Liver (tissue), 9 donors: Measurements from ENCODE around the gene TAF5L. TPM values are rescaled to one million over a fixed set of nuclear protein-coding genes. Genes with fewer than 3 reads are reported as not detected.
A peak's percentile ranks its signal among the peaks of the same experiment; 100 is the strongest.

Experiments
- DNase-seq: peaks from one replicate; pipeline ENCODE4 v3.0.0-alpha.2; 2017; ENCODE audit warnings: low spot score
- H3K27ac ChIP-seq, 2 donors: one replicate each; pipeline ENCODE4 v1.7.0; 2013; ENCODE audit warnings: inconsistent platforms in 2 of 2, low read length in 2 of 2, control low read depth in 1 of 2, low read depth in 1 of 2, mild to moderate bottlenecking in 1 of 2
- H3K27me3 ChIP-seq, 4 donors: one replicate each; pipeline versions ENCODE4 v1.6.1 to v1.7.0; 2013; ENCODE audit warnings: low read length in 3 of 4, inconsistent platforms in 1 of 4, mild to moderate bottlenecking in 1 of 4, moderate library complexity in 1 of 4; ENCODE audit not compliant: control insufficient read depth in 4 of 4, insufficient read depth in 4 of 4
- H3K36me3 ChIP-seq, 4 donors: one replicate each; pipeline versions ENCODE4 v1.6.1 to v1.7.0; 2013; ENCODE audit warnings: low read length in 3 of 4, mild to moderate bottlenecking in 3 of 4, low read depth in 1 of 4, moderate library complexity in 1 of 4; ENCODE audit not compliant: control insufficient read depth in 4 of 4, insufficient read depth in 3 of 4
- H3K4me1 ChIP-seq, 4 donors: one replicate each; pipeline versions ENCODE4 v1.6.1 to v1.7.0; 2013; ENCODE audit warnings: low read length in 3 of 4, mild to moderate bottlenecking in 3 of 4, moderate library complexity in 1 of 4; ENCODE audit not compliant: control insufficient read depth in 4 of 4, insufficient read depth in 4 of 4
- H3K4me3 ChIP-seq, 3 donors: one replicate each; pipeline versions ENCODE4 v1.6.1 to v1.7.0; 2013; ENCODE audit warnings: low read length in 3 of 3, control low read depth in 1 of 3, low read depth in 1 of 3, mild to moderate bottlenecking in 1 of 3
- H3K9ac ChIP-seq, 2 donors: one replicate each; pipeline ENCODE4 v1.7.0; 2013; ENCODE audit warnings: low read length in 2 of 2, mild to moderate bottlenecking in 2 of 2, moderate library complexity in 2 of 2, control low read depth in 1 of 2, low read depth in 1 of 2
- H3K9me3 ChIP-seq, 4 donors: one replicate each; pipeline versions ENCODE4 v1.6.1 to v1.7.0; 2013; ENCODE audit warnings: low read length in 3 of 4; ENCODE audit not compliant: control insufficient read depth in 4 of 4
- EGR1 ChIP-seq, 2 donors: IDR thresholded peaks; 2 replicates each; pipeline ENCODE4 v1.6.1; 2016 to 2018; ENCODE audit warnings: antibody characterized with exemption in 2 of 2, low read depth in 2 of 2
- FOXA1 ChIP-seq: IDR thresholded peaks from 2 replicates; pipeline ENCODE4 v1.6.1; 2016; ENCODE audit warnings: antibody characterized with exemption
- FOXA2 ChIP-seq: IDR thresholded peaks from 2 replicates; pipeline ENCODE4 v1.6.1; 2016; ENCODE audit warnings: antibody characterized with exemption
- GABPA ChIP-seq, 2 donors: IDR thresholded peaks in 1 of 2; conservative IDR thresholded peaks in 1 of 2; 2 replicates each; pipeline ENCODE4 v1.6.1; 2016; ENCODE audit warnings: antibody characterized with exemption in 2 of 2, mild to moderate bottlenecking in 1 of 2, moderate library complexity in 1 of 2
- HNF4A ChIP-seq, 2 donors: conservative IDR thresholded peaks; 2 replicates each; pipeline ENCODE4 v1.6.1; 2016; ENCODE audit warnings: antibody characterized with exemption in 2 of 2, mild to moderate bottlenecking in 2 of 2
- HNF4G ChIP-seq: IDR thresholded peaks from 2 replicates; pipeline ENCODE4 v1.6.1; 2016; ENCODE audit warnings: antibody characterized with exemption
- JUND ChIP-seq, 2 donors: IDR thresholded peaks; 2 replicates each; pipeline ENCODE4 v1.6.1; 2016; ENCODE audit warnings: antibody characterized with exemption in 2 of 2
- NR2F2 ChIP-seq: IDR thresholded peaks from 2 replicates; pipeline ENCODE4 v1.6.1; 2016; ENCODE audit warnings: antibody characterized with exemption
- RAD21 ChIP-seq, 2 donors: IDR thresholded peaks; 2 replicates each; pipeline ENCODE4 v1.6.1; 2016; ENCODE audit warnings: antibody characterized with exemption in 2 of 2, mild to moderate bottlenecking in 2 of 2
- RXRA ChIP-seq, 2 donors: IDR thresholded peaks; 2 replicates each; pipeline ENCODE4 v1.6.1; 2017 to 2018; ENCODE audit warnings: antibody characterized with exemption in 2 of 2, mild to moderate bottlenecking in 1 of 2
- SP1 ChIP-seq: IDR thresholded peaks from 2 replicates; pipeline ENCODE4 v1.6.1; 2018; ENCODE audit warnings: antibody characterized with exemption, mild to moderate bottlenecking
- TAF1 ChIP-seq: conservative IDR thresholded peaks from 2 replicates; pipeline ENCODE4 v1.6.1; 2016; ENCODE audit warnings: antibody characterized with exemption, mild to moderate bottlenecking
- YY1 ChIP-seq: IDR thresholded peaks from 2 replicates; pipeline ENCODE4 v1.6.1; 2016; ENCODE audit warnings: antibody characterized with exemption, mild to moderate bottlenecking
- WGBS: extraction: QIAGEN DNeasy Blood & Tissue Kit; methylation state at CpG from one replicate; pipeline ENCODE4 v1.1.7; 2013; 5-methylcytosine and 5-hydroxymethylcytosine counted together
- polyA plus RNA-seq, 2 donors: library from polyadenylated mRNA; stranded (reverse) in 1 of 2; unstranded in 1 of 2; fragments of 200-250 nt in 1 of 2; fragments of >200 nt in 1 of 2; fragmentation: Nextera tagmentation in 1 of 2; extraction: Ambion mirVana in 1 of 2; gene quantifications; one replicate each; pipeline versions ENCODE4 v1.2.1 to v1.2.3, GENCODE V29; 2013 to 2015
- total RNA-seq, 2 donors: library from RNA; depleted of rRNA; stranded (reverse); fragments of >200 nt; gene quantifications; one replicate each; pipeline ENCODE4 v1.2.3, GENCODE V29; 2014
- TF ChIP-seq, protein P1 (sequence below): IDR thresholded peaks from 2 replicates; pipeline ENCODE4 v1.6.1; 2016; ENCODE audit warnings: antibody characterized with exemption
- TF ChIP-seq, protein P2 (sequence below): IDR thresholded peaks from 2 replicates; pipeline ENCODE4 v1.6.1; 2016; ENCODE audit warnings: antibody characterized with exemption
- TF ChIP-seq, protein P3 (sequence below): IDR thresholded peaks from 2 replicates; pipeline ENCODE4 v1.6.1; 2016; ENCODE audit warnings: antibody characterized with exemption, mild to moderate bottlenecking
- TF ChIP-seq, protein P4 (sequence below): IDR thresholded peaks from 2 replicates; pipeline ENCODE4 v1.6.1; 2016; ENCODE audit warnings: antibody characterized with exemption
- TF ChIP-seq, protein P5 (sequence below): fragments of 150-350 bp; IDR thresholded peaks from 2 replicates; pipeline ENCODE4 v1.5.1; 2017; ENCODE audit warnings: improper control_type of control experiment, low read depth, low read length; ENCODE audit not compliant: missing input control
- donor health status: healthy.
- donor health status: healthy.
- donor health status: healthy.
- donor health status: healthy.
- donor health status: healthy.

Gene TAF5L
- total and polyA plus RNA-seq, 4 donors, result 1.8 to 16.2 (median 10.4) TPM

DNA sequence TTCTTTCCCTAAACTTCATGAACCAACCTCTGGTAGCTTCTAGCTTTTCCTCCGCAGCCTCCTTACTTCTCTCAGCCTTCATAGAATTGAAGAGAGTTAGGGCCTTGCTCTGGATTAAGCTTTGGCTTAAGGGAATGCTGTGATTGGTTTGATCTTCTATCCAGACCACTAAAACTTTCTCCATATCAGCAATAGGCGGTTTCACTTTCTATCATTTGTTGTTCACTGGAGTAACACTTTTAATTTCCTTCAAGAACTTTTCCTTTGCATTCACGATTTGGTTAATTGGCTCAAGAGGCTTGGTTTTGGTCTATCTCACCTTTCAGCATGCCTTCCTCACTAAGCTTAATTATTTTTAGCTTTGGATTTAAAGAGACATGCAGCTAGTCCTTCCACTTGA is 5.2 kb upstream of the TAF5L start:
- Histone ChIP-seq H3K9ac (no peak overlapping the region), H3K27ac (no peak overlapping the region)

DNA sequence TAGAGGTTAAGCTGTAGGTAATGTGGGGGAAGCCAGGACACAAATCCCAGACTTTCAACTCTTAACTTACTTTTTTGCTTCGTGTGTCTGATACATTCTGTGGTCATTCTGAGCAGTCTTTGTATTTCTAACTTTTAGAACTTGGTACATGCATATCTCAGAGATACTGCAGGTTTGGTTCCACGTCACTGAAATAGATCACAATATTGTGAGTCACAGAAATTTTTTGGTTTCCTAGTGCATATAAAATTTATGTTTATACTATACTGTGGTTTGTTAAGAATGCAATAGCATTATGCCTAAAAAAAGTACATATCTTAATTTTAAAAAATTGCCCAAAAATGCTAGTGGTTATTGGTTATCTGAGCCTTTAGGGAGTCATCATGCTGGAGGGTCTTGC is 3.3 kb upstream of the TAF5L start:
- TF ChIP-seq FOXA1 (no peak), HNF4G (no peak)
- Histone ChIP-seq H3K9ac (no peak overlapping the region), H3K9me3 (no peaks in the 10 kb centered on the region), H3K27me3 (no peaks in the 10 kb centered on the region), H3K4me3 (no peak overlapping the region), H3K36me3 (peaks cover 0 to 1% (median 0%) of the 10 kb centered on the region in 4 donors), H3K4me1 (peaks cover 2 to 23% (median 19%) of the 10 kb centered on the region in 4 donors), H3K27ac (no peak overlapping the region)
- 93% methylated on average over 2 of the region's 2 CpGs for WGBS
- DNase-seq, result no peak

More for the DNA sequence above, 5.2 kb upstream of the TAF5L start:
- H3K4me1 ChIP-seq, result peaks cover 2 to 12% (median 10%) of the 10 kb centered on the region in 4 donors
- 86% methylated on average over 3 of the region's 3 CpGs for WGBS
- TF ChIP-seq, protein P1, sequence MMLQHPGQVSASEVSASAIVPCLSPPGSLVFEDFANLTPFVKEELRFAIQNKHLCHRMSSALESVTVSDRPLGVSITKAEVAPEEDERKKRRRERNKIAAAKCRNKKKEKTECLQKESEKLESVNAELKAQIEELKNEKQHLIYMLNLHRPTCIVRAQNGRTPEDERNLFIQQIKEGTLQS, result no peak
- no peak for TF ChIP-seq RAD21 (IDR thresholded peaks at IDR 0.05)
- TF ChIP-seq GABPA (IDR thresholded peaks at IDR 0.05 in 1 of 2, conservative IDR thresholded peaks at IDR 0.05 in 1 of 2), result no peak
- TF ChIP-seq RXRA (IDR thresholded peaks at IDR 0.05), result no peak
- no peaks in the 10 kb centered on the region for H3K9me3 ChIP-seq
- H3K27me3 ChIP-seq, result no peaks in the 10 kb centered on the region
- H3K36me3 ChIP-seq, result peaks cover 2 to 15% (median 14%) of the 10 kb centered on the region in 4 donors
- H3K4me3 ChIP-seq, result no peak overlapping the region
- DNase-seq, result no peak

DNA sequence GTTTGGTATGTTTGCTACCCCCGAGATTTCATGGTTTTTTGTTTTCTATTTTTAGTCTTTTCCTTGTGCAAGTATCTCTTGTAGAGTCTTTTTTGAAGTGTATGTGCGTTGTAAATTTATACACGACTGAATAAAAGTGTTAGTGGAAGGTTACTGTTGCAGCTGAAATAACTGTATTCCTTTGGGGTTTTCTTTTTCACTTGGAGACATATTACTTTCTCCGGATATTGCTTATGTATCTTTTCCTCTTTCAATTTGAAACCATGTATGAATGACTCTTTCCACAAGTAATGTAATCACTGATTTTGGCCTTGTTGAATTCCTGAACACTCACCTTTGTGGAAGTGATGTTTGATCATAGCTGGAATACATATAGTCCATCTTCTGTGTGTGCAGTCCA is 1.1 kb upstream of the TAF5L start:
- TF ChIP-seq SP1 (no peak), YY1 (no peak), FOXA1 (no peak), JUND (IDR thresholded peaks at IDR 0.05) (no peak), RXRA (IDR thresholded peaks at IDR 0.05) (no peak), HNF4G (no peak), GABPA (IDR thresholded peaks at IDR 0.05 in 1 of 2, conservative IDR thresholded peaks at IDR 0.05 in 1 of 2) (no peak), TAF1 (no peak), NR2F2 (no peak), FOXA2 (no peak), EGR1 (IDR thresholded peaks at IDR 0.05; ENCODE audit: low read depth in 2 of 2) (no peak), RAD21 (IDR thresholded peaks at IDR 0.05) (no peak), HNF4A (conservative IDR thresholded peaks at IDR 0.05) (no peak)
- TF ChIP-seq, protein P2, sequence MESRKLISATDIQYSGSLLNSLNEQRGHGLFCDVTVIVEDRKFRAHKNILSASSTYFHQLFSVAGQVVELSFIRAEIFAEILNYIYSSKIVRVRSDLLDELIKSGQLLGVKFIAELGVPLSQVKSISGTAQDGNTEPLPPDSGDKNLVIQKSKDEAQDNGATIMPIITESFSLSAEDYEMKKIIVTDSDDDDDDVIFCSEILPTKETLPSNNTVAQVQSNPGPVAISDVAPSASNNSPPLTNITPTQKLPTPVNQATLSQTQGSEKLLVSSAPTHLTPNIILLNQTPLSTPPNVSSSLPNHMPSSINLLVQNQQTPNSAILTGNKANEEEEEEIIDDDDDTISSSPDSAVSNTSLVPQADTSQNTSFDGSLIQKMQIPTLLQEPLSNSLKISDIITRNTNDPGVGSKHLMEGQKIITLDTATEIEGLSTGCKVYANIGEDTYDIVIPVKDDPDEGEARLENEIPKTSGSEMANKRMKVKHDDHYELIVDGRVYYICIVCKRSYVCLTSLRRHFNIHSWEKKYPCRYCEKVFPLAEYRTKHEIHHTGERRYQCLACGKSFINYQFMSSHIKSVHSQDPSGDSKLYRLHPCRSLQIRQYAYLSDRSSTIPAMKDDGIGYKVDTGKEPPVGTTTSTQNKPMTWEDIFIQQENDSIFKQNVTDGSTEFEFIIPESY, result no peak
- TF ChIP-seq, protein P3, sequence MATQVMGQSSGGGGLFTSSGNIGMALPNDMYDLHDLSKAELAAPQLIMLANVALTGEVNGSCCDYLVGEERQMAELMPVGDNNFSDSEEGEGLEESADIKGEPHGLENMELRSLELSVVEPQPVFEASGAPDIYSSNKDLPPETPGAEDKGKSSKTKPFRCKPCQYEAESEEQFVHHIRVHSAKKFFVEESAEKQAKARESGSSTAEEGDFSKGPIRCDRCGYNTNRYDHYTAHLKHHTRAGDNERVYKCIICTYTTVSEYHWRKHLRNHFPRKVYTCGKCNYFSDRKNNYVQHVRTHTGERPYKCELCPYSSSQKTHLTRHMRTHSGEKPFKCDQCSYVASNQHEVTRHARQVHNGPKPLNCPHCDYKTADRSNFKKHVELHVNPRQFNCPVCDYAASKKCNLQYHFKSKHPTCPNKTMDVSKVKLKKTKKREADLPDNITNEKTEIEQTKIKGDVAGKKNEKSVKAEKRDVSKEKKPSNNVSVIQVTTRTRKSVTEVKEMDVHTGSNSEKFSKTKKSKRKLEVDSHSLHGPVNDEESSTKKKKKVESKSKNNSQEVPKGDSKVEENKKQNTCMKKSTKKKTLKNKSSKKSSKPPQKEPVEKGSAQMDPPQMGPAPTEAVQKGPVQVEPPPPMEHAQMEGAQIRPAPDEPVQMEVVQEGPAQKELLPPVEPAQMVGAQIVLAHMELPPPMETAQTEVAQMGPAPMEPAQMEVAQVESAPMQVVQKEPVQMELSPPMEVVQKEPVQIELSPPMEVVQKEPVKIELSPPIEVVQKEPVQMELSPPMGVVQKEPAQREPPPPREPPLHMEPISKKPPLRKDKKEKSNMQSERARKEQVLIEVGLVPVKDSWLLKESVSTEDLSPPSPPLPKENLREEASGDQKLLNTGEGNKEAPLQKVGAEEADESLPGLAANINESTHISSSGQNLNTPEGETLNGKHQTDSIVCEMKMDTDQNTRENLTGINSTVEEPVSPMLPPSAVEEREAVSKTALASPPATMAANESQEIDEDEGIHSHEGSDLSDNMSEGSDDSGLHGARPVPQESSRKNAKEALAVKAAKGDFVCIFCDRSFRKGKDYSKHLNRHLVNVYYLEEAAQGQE, result no peak
- TF ChIP-seq, protein P4, sequence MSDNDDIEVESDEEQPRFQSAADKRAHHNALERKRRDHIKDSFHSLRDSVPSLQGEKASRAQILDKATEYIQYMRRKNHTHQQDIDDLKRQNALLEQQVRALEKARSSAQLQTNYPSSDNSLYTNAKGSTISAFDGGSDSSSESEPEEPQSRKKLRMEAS, result no peak
- TF ChIP-seq, protein P5, sequence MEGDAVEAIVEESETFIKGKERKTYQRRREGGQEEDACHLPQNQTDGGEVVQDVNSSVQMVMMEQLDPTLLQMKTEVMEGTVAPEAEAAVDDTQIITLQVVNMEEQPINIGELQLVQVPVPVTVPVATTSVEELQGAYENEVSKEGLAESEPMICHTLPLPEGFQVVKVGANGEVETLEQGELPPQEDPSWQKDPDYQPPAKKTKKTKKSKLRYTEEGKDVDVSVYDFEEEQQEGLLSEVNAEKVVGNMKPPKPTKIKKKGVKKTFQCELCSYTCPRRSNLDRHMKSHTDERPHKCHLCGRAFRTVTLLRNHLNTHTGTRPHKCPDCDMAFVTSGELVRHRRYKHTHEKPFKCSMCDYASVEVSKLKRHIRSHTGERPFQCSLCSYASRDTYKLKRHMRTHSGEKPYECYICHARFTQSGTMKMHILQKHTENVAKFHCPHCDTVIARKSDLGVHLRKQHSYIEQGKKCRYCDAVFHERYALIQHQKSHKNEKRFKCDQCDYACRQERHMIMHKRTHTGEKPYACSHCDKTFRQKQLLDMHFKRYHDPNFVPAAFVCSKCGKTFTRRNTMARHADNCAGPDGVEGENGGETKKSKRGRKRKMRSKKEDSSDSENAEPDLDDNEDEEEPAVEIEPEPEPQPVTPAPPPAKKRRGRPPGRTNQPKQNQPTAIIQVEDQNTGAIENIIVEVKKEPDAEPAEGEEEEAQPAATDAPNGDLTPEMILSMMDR, result no peak
- TF ChIP-seq, protein P1, result no peak

More for the DNA sequence above, 1.1 kb upstream of the TAF5L start:
- Histone ChIP-seq H3K27me3 (no peaks in the 10 kb centered on the region), H3K27ac (no peak overlapping the region), H3K36me3 (peaks cover 0 to 1% (median 0%) of the 10 kb centered on the region in 4 donors), H3K4me3 (peak overlapping the region; percentile 90 to 100 (median 97)), H3K4me1 (peaks cover 2 to 31% (median 22%) of the 10 kb centered on the region in 4 donors), H3K9ac (peak overlapping the region; percentile 35 to 81), H3K9me3 (no peaks in the 10 kb centered on the region)
- no peak for DNase-seq
- 5% methylated on average over 4 of the region's 4 CpGs for whole genome bisulfite sequencing
